Measurements from ENCODE around the gene TBC1D22A.

TBC1D22A gene

GRCh38 chr22:46925818-46926217 lies 163.4 kb downstream of the TBC1D22A start:
- DNase-seq (ENCODE audit: low read depth): no peak
- H3K4me3 ChIP-seq (ENCODE audit: low read depth, low read length): no peak overlapping the region
- no peak for TF ChIP-seq CTCF (IDR thresholded peaks at IDR 0.05; ENCODE audit: control insufficient read depth, extremely low read depth, insufficient read depth)

GRCh38 chr22:46929046-46929709 lies 166.7 kb downstream of the TBC1D22A start:
- H3K4me3 ChIP-seq (ENCODE audit: low read depth, low read length): no peak overlapping the region
- TF ChIP-seq CTCF (IDR thresholded peaks at IDR 0.05; ENCODE audit: control insufficient read depth, extremely low read depth, insufficient read depth): no peak
- DNase-seq (ENCODE audit: low read depth): no peak

- no peak for DNase-seq (ENCODE audit: low read depth)
- no peak overlapping the region for H3K4me3 ChIP-seq (ENCODE audit: low read depth, low read length)
- TF ChIP-seq CTCF (IDR thresholded peaks at IDR 0.05; ENCODE audit: control insufficient read depth, extremely low read depth, insufficient read depth): no peak
These were observed 167.3 kb downstream of the TBC1D22A start for GRCh38 chr22:46929710-46930204.

- DNase-seq (ENCODE audit: low read depth): no peak
- no peak overlapping the region for H3K4me3 ChIP-seq (ENCODE audit: low read depth, low read length)
These were observed 169.0 kb downstream of the TBC1D22A start for GRCh38 chr22:46931414-46931813.

GRCh38 chr22:46931881-46932280 lies 169.4 kb downstream of the TBC1D22A start:
- no peak for DNase-seq (ENCODE audit: low read depth)
- TF ChIP-seq CTCF (IDR thresholded peaks at IDR 0.05; ENCODE audit: control insufficient read depth, extremely low read depth, insufficient read depth): no peak
- no peak overlapping the region for H3K4me3 ChIP-seq (ENCODE audit: low read depth, low read length)

More at GRCh38 chr22:46931414-46931813, 169.0 kb downstream of the TBC1D22A start:
- peak; percentile 31; the same call in 1 of the 2 replicates for TF ChIP-seq CTCF (IDR thresholded peaks at IDR 0.05; ENCODE audit: control insufficient read depth, extremely low read depth, insufficient read depth)

- H3K4me3 ChIP-seq (ENCODE audit: low read depth, low read length): no peak overlapping the region
- TF ChIP-seq CTCF (IDR thresholded peaks at IDR 0.05; ENCODE audit: control insufficient read depth, extremely low read depth, insufficient read depth): no peak
These were observed 170.8 kb downstream of the TBC1D22A start for GRCh38 chr22:46933040-46933930.

More at GRCh38 chr22:46933040-46933930, 170.8 kb downstream of the TBC1D22A start:
- DNase-seq (ENCODE audit: low read depth): no peak
